ENCODE results near the gene GPR17. TPM values are rescaled to one million over a fixed set of nuclear protein-coding genes. Genes with fewer than 3 reads are reported as not detected.
A peak's percentile ranks its signal among the peaks of the same experiment; 100 is the strongest.

The GPR17 gene
- total and polyA plus RNA-seq, 8 donors: 0.24 to 3.6 (median 1.1) TPM

GRCh38 chr2:127642706-127643438, 3.1 kb upstream of the GPR17 start:
- no peaks in the 10 kb centered on the region for H3K9me3 ChIP-seq
- peaks cover 0 to 20% of the 10 kb centered on the region in 2 donors for H3K36me3 ChIP-seq
- DNase-seq (peak in 1 of 4 donors; percentile 70), ATAC-seq (no peak)
- intact Hi-C loops (cut with DNase I): no loop called here
- H3K4me3 ChIP-seq: no peak overlapping the region
- H3K27me3 ChIP-seq: no peaks in the 10 kb centered on the region
- H3K4me1 ChIP-seq: peaks cover 2 to 67% of the 10 kb centered on the region in 2 donors
- peak overlapping the region in 1 of 2 donors; percentile 41 for H3K27ac ChIP-seq
- TF ChIP-seq, protein P1, sequence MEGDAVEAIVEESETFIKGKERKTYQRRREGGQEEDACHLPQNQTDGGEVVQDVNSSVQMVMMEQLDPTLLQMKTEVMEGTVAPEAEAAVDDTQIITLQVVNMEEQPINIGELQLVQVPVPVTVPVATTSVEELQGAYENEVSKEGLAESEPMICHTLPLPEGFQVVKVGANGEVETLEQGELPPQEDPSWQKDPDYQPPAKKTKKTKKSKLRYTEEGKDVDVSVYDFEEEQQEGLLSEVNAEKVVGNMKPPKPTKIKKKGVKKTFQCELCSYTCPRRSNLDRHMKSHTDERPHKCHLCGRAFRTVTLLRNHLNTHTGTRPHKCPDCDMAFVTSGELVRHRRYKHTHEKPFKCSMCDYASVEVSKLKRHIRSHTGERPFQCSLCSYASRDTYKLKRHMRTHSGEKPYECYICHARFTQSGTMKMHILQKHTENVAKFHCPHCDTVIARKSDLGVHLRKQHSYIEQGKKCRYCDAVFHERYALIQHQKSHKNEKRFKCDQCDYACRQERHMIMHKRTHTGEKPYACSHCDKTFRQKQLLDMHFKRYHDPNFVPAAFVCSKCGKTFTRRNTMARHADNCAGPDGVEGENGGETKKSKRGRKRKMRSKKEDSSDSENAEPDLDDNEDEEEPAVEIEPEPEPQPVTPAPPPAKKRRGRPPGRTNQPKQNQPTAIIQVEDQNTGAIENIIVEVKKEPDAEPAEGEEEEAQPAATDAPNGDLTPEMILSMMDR (IDR thresholded peaks at IDR 0.05): no peak

GRCh38 chr2:127643439-127644065, 2.4 kb upstream of the GPR17 start:
- Histone ChIP-seq H3K27ac (no peak overlapping the region), H3K36me3 (peaks cover 0 to 20% of the 10 kb centered on the region in 2 donors), H3K9me3 (no peaks in the 10 kb centered on the region), H3K27me3 (no peaks in the 10 kb centered on the region), H3K4me3 (no peak overlapping the region), H3K4me1 (peaks cover 0 to 67% of the 10 kb centered on the region in 2 donors)
- DNase-seq (peak in 1 of 4 donors; percentile 62), ATAC-seq (no peak)
- TF ChIP-seq, protein P1 (IDR thresholded peaks at IDR 0.05): no peak
- intact Hi-C loops (cut with DNase I): no loop called here

DNA sequence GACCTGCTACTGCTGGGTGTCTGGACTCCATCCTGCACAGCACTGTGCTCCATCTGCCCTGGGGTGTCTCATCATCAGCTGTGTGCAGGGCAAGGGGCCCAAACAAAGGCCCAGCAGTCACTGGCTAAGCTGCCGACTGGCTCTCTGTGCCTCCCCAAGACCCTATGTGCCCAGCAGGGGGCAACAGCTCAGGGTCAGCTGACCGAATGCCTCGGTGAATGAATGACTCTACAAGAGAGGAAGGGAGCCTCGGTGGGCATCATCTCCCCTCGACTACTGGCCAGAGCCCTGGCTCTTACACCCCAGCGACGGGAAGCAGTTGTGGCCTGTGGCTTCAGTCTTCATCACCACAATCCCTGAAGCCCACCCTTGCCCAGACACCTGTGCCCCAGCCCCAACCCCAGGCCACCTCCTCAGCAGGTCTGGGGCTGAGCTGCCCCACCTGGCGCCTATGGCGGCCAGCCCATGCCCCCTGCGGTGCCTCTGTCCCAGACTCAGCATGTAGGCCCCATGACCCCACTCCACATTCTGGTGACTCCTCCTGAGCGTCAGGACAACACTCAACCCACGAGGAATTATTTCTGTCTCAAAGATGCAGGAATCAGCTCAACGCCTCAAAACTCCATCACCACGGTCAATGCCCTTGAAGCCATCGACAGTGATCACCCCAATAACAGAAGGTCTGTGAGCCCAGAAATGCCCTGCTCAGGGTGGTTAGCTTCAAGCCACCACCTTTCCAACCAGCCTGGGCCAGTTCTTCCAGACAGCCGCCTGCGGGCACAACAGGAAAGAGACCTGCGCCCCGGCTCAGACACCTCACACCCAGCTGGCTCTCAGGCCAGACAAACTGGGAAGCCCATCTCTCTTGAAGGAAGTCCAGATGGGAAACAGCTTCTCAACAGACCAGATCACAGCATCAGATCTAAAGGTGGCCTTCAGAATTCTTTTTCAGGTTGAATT, 1.6 kb upstream of the GPR17 start:
- H3K9me3 ChIP-seq: no peaks in the 10 kb centered on the region
- ATAC-seq: no peak

DNA sequence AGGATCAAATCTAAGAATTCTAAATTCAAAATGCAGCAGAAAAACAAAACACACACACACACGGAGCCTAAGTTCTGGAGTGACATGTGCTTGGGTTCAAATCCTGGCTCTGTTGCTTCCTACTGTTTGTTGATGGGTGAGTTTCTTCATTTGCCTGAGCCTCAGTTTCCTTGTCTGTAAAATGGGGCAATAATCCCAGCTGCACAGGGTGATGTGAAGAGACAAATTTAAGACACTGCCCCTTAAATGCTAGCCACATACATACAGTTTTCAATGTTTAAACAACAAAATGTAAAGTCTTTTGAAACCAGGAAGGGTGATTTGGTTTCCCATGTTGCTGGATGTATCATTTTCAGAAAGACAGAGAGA, 943 bp upstream of the GPR17 start:
- ATAC-seq (no peak), DNase-seq (no peak)
- H3K27ac ChIP-seq: no peak overlapping the region
- intact Hi-C loops (cut with DNase I): no loop called here
- H3K36me3 ChIP-seq: peaks cover 0 to 15% of the 10 kb centered on the region in 2 donors
- H3K9me3 ChIP-seq: no peaks in the 10 kb centered on the region
- H3K4me1 ChIP-seq: peaks cover 4 to 63% of the 10 kb centered on the region in 2 donors
- TF ChIP-seq, protein P1 (IDR thresholded peaks at IDR 0.05): no peak
- no peaks in the 10 kb centered on the region for H3K27me3 ChIP-seq
- H3K4me3 ChIP-seq: no peak overlapping the region

More for the DNA sequence above, 1.6 kb upstream of the GPR17 start:
- Histone ChIP-seq H3K27me3 (no peaks in the 10 kb centered on the region), H3K4me1 (peaks cover 1 to 64% of the 10 kb centered on the region in 2 donors), H3K4me3 (no peak overlapping the region), H3K36me3 (peaks cover 0 to 20% of the 10 kb centered on the region in 2 donors), H3K27ac (peak overlapping the region in 1 of 2 donors; percentile 9)
- TF ChIP-seq, protein P1 (IDR thresholded peaks at IDR 0.05): no peak
- intact Hi-C loops (cut with DNase I): no loop called here
- peak in 1 of 4 donors; percentile 68 for DNase-seq

Measured in left lung (tissue), 10 donors.